NT2/D1 (cell line): Measurements from ENCODE around the gene TIAM1.

Experiments used
- YY1 ChIP-seq: IDR thresholded peaks from 2 replicates; pipeline ENCODE4 v1.6.1; 2011; ENCODE audit not compliant: insufficient read length, insufficient read depth
- ZNF274 ChIP-seq: IDR thresholded peaks from 2 replicates; pipeline ENCODE4 v1.6.1; 2011; ENCODE audit warnings: mild to moderate bottlenecking, low read depth, low read length

- TF ChIP-seq ZNF274 (no peak), YY1 (no peak)
These were observed 167.3 kb downstream of the TIAM1 start for GRCh38 chr21:31176725-31177124.
